Adipose tissue (tissue), 3 donors: Measurements from ENCODE around the gene TRPM2. TPM values are rescaled to one million over a fixed set of nuclear protein-coding genes. Genes with fewer than 3 reads are reported as not detected.

Experiments used
- H3K27ac ChIP-seq: one replicate; pipeline ENCODE4 v1.5.1; 2013; ENCODE audit warnings: low read depth, low read length
- WGBS, 3 donors: extraction: QIAGEN DNeasy Blood & Tissue Kit; methylation state at CpG; one replicate each; pipeline ENCODE4 v1.1.7; 2013; 5-methylcytosine and 5-hydroxymethylcytosine counted together
- polyA plus RNA-seq, 3 donors: library from polyadenylated mRNA; stranded (reverse); fragments of 200-250 nt; gene quantifications; one replicate each; pipeline ENCODE4 v1.2.3, GENCODE V29; 2013
- donor health status: healthy with polysubstance abuse.
- donor health status: Bipolar disorder and iron deficiency.
- donor health status: healthy.

The TRPM2 gene
- polyA plus RNA-seq, 3 donors = 0.72 to 4.2 (median 1.9) TPM

GRCh38 chr21:44319407-44320065, 33.9 kb upstream of the TRPM2 start:
- no peak overlapping the region for H3K27ac ChIP-seq
- 91 to 95% (median 95%) methylated on average over 35 of the region's 35 CpGs for WGBS, 3 donors

GRCh38 chr21:44320847-44321246, 32.6 kb upstream of the TRPM2 start:
- H3K27ac ChIP-seq = no peak overlapping the region
- WGBS, 3 donors = 92 to 96% (median 94%) methylated on average over 13 of the region's 13 CpGs

GRCh38 chr21:44321846-44322450, 31.5 kb upstream of the TRPM2 start:
- H3K27ac ChIP-seq = no peak overlapping the region
- WGBS, 3 donors = 92 to 94% (median 93%) methylated on average over 21 to 23 of the region's 23 CpGs

DNA sequence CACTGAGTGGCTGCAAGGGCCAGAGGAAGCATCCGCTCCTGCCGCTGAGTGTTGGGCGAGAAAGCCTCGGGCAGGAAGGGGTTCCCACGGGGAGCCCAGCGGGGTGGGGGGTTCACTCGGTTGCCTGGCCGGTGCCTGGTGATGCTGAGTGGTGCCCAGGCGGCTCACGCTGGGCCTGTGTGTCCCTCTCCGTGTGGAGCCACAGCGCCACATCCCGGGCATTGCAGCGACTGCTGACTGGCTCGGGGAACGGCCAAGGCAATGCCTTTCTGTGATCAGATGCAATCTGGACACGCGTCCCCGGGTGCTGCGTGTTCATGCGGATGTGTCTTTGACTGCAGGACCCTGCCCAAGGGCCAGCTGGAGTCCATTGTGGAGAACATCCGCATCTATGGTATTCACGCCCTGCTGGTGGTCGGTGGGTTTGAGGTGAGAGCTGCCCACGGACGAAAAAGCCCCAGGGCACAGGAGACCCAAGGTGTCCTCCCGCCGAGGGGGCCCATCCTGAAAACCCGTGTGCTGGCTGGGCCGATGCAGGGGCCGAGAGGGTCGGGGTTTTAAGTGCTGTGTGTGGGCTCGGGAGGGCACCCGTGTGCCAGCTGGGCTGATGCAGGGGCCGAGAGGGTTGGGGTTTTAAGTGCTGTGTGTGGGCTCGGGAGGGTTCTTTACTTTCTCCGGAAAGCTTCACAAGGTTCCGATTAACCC, 30.6 kb upstream of the TRPM2 start:
- H3K27ac ChIP-seq = no peak overlapping the region
- WGBS, 3 donors = 92 to 94% (median 92%) methylated on average over 37 to 38 of the region's 38 CpGs

- H3K27ac ChIP-seq = no peak overlapping the region
- 89 to 92% (median 91%) methylated on average over 20 of the region's 20 CpGs for WGBS, 3 donors
These were observed 29.8 kb upstream of the TRPM2 start for GRCh38 chr21:44323591-44323990.

- 94 to 97% (median 96%) methylated on average over 37 of the region's 37 CpGs for WGBS, 3 donors
- H3K27ac ChIP-seq = no peak overlapping the region
These were observed 29.1 kb upstream of the TRPM2 start for GRCh38 chr21:44324106-44324853.

DNA sequence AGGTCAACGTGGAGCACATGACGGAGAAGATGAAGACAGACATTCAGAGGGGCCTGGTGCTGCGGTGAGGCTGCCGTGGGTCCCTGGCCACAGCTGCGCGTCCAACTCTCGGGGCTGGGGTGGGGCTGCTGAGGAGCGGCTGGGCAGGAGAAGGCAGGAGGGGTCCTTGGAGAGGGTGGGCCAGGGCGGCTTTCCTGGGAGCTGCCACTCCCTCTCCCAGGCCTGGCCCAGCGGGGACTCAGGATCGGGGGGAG, 28.6 kb upstream of the TRPM2 start:
- H3K27ac ChIP-seq = no peak overlapping the region
- WGBS, 3 donors = 92 to 96% (median 92%) methylated on average over 7 to 11 of the region's 11 CpGs

DNA sequence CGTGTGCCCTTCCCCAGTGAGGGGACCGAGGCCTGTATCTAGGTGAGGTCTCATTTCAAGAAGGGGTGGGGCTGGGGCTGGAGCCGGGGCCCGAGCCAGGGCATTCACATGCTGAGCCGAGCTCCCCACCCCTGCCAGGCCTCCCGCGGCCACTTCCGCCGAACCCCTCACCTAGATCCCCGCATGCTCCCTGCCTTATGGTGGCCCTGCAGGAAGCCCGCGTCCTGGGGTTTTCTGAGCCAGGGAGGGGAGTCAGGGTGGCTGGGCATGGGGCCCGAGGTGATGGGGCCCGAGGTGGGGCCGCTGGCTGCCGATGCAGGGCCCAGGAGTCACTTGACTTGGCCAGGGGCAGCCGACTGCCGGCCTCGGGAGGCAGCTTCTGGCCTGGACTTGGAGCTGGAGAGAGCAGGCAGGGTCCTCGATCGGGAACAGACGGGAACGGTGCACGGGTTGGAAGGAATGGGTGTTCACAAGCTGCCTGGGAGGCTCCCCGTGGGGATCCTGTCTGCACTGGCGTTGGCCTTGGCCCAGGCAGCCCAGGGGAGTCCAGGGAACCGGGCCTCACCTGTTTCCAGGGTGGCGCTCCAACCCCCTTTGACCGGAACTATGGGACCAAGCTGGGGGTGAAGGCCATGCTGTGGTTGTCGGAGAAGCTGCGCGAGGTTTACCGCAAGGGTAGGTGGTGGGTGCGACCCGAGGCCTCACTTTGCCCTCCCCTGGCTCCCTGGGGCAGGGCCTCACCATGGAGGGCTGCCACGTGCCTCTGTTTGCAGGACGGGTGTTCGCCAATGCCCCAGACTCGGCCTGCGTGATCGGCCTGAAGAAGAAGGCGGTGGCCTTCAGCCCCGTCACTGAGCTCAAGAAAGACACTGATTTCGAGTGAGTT, 27.8 kb upstream of the TRPM2 start:
- H3K27ac ChIP-seq = no peak overlapping the region
- WGBS, 3 donors = 86 to 89% (median 88%) methylated on average over 41 to 44 of the region's 44 CpGs

- H3K27ac ChIP-seq = no peak overlapping the region
- 86 to 96% (median 92%) methylated on average over 13 of the region's 13 CpGs for WGBS, 3 donors
These were observed 27.2 kb upstream of the TRPM2 start for GRCh38 chr21:44326272-44326647.

DNA sequence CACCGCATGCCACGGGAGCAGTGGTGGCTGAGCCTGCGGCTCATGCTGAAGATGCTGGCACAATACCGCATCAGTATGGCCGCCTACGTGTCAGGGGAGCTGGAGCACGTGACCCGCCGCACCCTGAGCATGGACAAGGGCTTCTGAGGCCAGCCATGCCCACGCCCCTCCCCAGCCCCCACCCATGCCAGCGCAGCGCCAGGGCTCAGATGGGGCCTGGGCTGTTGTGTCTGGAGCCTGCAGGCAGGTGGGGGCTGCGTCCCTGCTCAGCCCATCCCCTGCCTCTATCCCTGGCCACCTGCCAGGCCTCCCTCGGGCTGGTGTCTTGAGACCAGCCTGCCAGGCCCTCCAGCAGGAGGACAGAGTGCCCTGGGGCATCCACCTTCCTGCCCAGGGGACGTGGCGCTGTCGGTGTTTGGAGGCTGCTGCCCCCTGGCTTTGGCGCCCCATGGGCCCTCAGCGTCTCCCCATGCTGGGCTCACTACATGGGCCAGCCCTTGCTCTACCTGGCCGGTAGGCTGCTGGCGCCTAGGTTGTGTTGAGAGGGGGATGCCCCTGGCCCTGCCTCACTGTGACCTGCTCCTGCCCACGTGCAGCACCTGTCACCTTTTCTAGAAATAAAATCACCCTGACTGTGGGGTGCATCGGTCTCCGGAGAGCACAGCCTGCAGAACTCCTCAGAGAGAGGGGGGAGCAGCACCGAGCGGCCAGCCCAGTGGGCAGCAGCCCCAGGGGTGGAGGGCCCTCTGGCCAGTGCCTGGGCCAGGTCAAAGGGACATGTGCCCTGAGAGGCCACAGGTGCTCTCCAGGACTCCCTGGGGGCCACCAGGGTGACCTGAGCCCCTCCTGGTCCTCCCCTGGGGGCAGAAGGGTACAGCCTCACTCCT, 26.5 kb upstream of the TRPM2 start:
- no peak overlapping the region for H3K27ac ChIP-seq
- 86 to 91% (median 90%) methylated on average over 25 to 26 of the region's 26 CpGs for WGBS, 3 donors

DNA sequence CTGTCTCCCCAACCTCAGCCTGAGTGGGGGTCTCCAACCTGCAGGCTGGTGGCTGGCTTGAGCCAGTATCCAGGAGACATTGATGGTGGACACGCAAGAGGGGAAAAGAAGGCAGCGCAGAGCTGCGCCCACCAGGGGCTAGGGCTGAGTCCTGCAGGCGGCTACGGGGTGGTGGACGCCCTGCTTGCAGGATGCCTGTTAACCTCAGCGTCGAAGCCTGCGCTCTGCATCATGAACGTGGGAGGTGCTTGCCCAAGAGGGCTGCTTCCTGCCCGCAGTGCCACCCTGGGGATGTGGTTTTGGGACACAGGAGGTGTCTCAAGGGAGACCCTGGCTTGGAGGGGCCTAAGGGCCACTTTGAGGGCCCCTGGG, 25.8 kb upstream of the TRPM2 start:
- WGBS, 3 donors = 63 to 94% (median 84%) methylated on average over 11 of the region's 11 CpGs
- H3K27ac ChIP-seq = no peak overlapping the region

GRCh38 chr21:44328242-44328895, 25.1 kb upstream of the TRPM2 start:
- 84 to 87% (median 86%) methylated on average over 25 of the region's 25 CpGs for WGBS, 3 donors
- H3K27ac ChIP-seq = no peak overlapping the region

- no peak overlapping the region for H3K27ac ChIP-seq
- WGBS, 3 donors = 74 to 83% (median 80%) methylated on average over 26 of the region's 26 CpGs
These were observed 24.1 kb upstream of the TRPM2 start for GRCh38 chr21:44329086-44329889.

DNA sequence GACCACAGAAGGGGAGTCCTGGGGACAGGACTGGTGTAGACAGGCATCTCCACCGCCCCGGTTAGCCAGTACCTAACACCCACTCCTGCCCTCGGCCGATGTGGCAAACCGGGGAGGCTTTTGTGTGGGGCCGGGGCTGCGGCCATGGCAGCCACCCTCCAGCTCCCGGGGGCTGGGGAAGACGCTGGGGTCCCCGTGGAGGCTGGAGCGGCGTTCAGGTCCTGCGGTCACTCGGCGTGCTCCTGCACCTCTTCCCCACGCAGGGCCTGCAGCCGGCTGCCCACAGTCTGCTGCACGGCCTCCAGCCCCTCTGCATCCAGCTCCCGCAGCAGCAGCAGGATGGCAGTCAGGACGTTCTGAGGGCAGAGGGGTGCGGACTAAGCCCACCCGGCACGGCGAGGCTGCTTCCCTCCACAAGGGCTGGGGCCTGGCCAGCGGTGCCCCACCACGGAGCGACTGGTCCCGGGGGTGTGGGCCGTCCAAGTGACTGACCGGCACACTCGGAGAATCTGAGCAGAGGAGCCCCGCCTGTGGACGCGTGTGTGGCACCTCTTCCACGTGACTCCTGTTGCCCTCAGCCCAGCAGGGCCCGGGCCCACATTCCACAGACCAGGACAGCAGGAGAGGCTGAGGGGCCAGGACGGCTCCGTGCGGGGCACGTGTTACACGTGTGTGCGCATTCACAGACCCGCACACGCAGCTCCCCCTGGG, 23.3 kb upstream of the TRPM2 start:
- 89 to 92% (median 92%) methylated on average over 40 to 44 of the region's 44 CpGs for WGBS, 3 donors
- H3K27ac ChIP-seq = no peak overlapping the region

GRCh38 chr21:44330698-44331097, 22.7 kb upstream of the TRPM2 start:
- WGBS, 3 donors = 78 to 89% (median 82%) methylated on average over 18 of the region's 18 CpGs
- no peak overlapping the region for H3K27ac ChIP-seq

GRCh38 chr21:44331209-44331608, 22.2 kb upstream of the TRPM2 start:
- H3K27ac ChIP-seq = no peak overlapping the region
- WGBS, 3 donors = 84 to 87% (median 84%) methylated on average over 16 of the region's 16 CpGs
